Heart left ventricle (tissue), 13 donors: Measurements from ENCODE around the gene DDX46.
A peak's percentile ranks its signal among the peaks of the same experiment; 100 is the strongest.

Experiments used
- CTCF ChIP-seq, 12 donors: fragments of 200-600 bp; sonication (generic) in 4 of 12; IDR thresholded peaks; one replicate each; pipeline versions ENCODE4 v1.5.0 to v1.8.0; 2018 to 2022; ENCODE audit warnings: antibody characterized with exemption in 12 of 12, mild to moderate bottlenecking in 5 of 12
- POLR2A ChIP-seq, 2 donors: fragments of 450-650 bp; IDR thresholded peaks; one replicate each; pipeline ENCODE4 v1.6.1; 2017; ENCODE audit warnings: antibody characterized with exemption in 2 of 2, mild to moderate bottlenecking in 2 of 2, moderate library complexity in 2 of 2
- donor health status: ischemic (EF 13 %, LVEDD 7.1; RV severe dilation, severe dysfunction).
- donor health status: DM: no; HTN: yes; CAD: no.
- donor health status: DM: no; HTN: no; CAD: no.
- donor health status: ischemic (EF 25% LVEDD 6.9; RV normal size, moderate dysfunction).
- donor health status: ischemic (EF 25% LVEDD 5.7; RV mildly dilated, moderate dysfunction).
- donor health status: ischemic (EF 35%, LVEDD 5.7; RV mildly dilated, moderate dysfunction).
- donor health status: nonischemic (EF 11% LVEDD 7.7; RV severe dilation, severe dysfunction).
- donor health status: DM: yes; HTN: yes; CAD: no.
- donor health status: PGD.
- donor health status: ischemic (EF 29% LVEDD 5.4; RV normal size, mild dysfunction).
- donor health status: nonischemic (EF 23%, LVEDD 6.1; RV moderate dilation, normal function).

- TF ChIP-seq CTCF (IDR thresholded peaks at IDR 0.05) (peak; percentile 55 to 95 (median 78)), POLR2A (IDR thresholded peaks at IDR 0.05) (peak in 1 of 2 donors; percentile 74)
Measured at GRCh38 chr5:134758504-134759341, at the start of gene DDX46.
